ENCODE results near the gene PKMYT1. TPM values are rescaled to one million over a fixed set of nuclear protein-coding genes. Genes with fewer than 3 reads are reported as not detected.

The PKMYT1 gene
- polyA plus RNA-seq, 1 of the 3 experiments (the other 2 are of a cell fraction): 8.5 TPM

GRCh38 chr16:2991566-2992261 is 11.5 kb upstream of the PKMYT1 start (continued):
- TF ChIP-seq EZH2phosphoT487 (IDR thresholded peaks at IDR 0.05; ENCODE audit: borderline replicate concordance, low read depth) (no peak), CHD2 (IDR thresholded peaks at IDR 0.05; ENCODE audit: low read length, partially characterized antibody) (no peak), REST (IDR thresholded peaks at IDR 0.05; ENCODE audit: low read depth, low read length) (no peak), RAD21 (IDR thresholded peaks at IDR 0.05; ENCODE audit: low read length) (no peak), POLR2AphosphoS5 (IDR thresholded peaks at IDR 0.05; ENCODE audit: low read depth, low read length) (no peak), USF2 (IDR thresholded peaks at IDR 0.05; ENCODE audit: borderline replicate concordance, low read depth, low read length) (no peak), MAX (IDR thresholded peaks at IDR 0.05; ENCODE audit: low read depth) (no peak)

GRCh38 chr16:2990891-2991290 is 10.6 kb upstream of the PKMYT1 start:
- peaks cover 0 to 10% of the 10 kb centered on the region in 2 experiments; a peak in 1 of 4 replicates for H3K4me1 ChIP-seq (ENCODE audit: control insufficient read depth in 1 of 2, insufficient read depth in 2 of 2, low read depth in 1 of 2, low read length in 1 of 2)
- no peaks in the 10 kb centered on the region for H3K36me3 ChIP-seq (replicated peaks in 1 of 2; ENCODE audit: control insufficient read depth in 1 of 2, insufficient read depth in 2 of 2, low read length in 1 of 2)
- no peak for DNase-seq
- H2AFZ ChIP-seq (ENCODE audit: low read depth): no peak overlapping the region
- H3K9ac ChIP-seq: no peak overlapping the region
- H3K9me3 ChIP-seq: no peaks in the 10 kb centered on the region
- no peak overlapping the region for H3K4me3 ChIP-seq (ENCODE audit: low read depth in 2 of 2, low read length in 1 of 2)
- H4K20me1 ChIP-seq (ENCODE audit: insufficient read depth): no peaks in the 10 kb centered on the region
- H3K9me2 ChIP-seq: no peaks in the 10 kb centered on the region
- H3K79me2 ChIP-seq (ENCODE audit: insufficient read depth): no peaks in the 10 kb centered on the region
- H3F3A ChIP-seq (replicated peaks; ENCODE audit: insufficient read depth): no peaks in the 10 kb centered on the region
- no peak overlapping the region for H3K27ac ChIP-seq (ENCODE audit: low read depth in 2 of 2, low read length in 1 of 2)
- POLR2A ChIA-PET: no interaction called here
- WGBS (ENCODE audit: low lambda C conversion rate): 65% methylated on average over 7 of the region's 10 CpGs
- CTCF ChIA-PET: interaction anchor here (0.8 to 1.2 kb wide), 2 partner anchors 37 to 41 kb away, joined by 3 to 4 read pairs; no protein-coding TSS in a partner anchor
- H3K27me3 ChIP-seq (ENCODE audit: insufficient read depth): no peaks in the 10 kb centered on the region
- no peak overlapping the region for H3K4me2 ChIP-seq
- no peak for TF ChIP-seq CHD2 (IDR thresholded peaks at IDR 0.05; ENCODE audit: low read length, partially characterized antibody)
- no peak for TF ChIP-seq USF2 (IDR thresholded peaks at IDR 0.05; ENCODE audit: borderline replicate concordance, low read depth, low read length)
- TF ChIP-seq NRF1 (IDR thresholded peaks at IDR 0.05; ENCODE audit: low read depth, low read length): no peak
- TF ChIP-seq TCF12 (IDR thresholded peaks at IDR 0.05): no peak
- TF ChIP-seq GABPA (IDR thresholded peaks at IDR 0.05; ENCODE audit: low read depth): no peak
- TF ChIP-seq FOXM1 (IDR thresholded peaks at IDR 0.05; ENCODE audit: low read depth): no peak
- TF ChIP-seq ZBTB33 (IDR thresholded peaks at IDR 0.05; ENCODE audit: borderline replicate concordance, low read depth): no peak
- TF ChIP-seq CTCF (IDR thresholded peaks at IDR 0.05): no peak
- TF ChIP-seq MAX (IDR thresholded peaks at IDR 0.05; ENCODE audit: low read depth): no peak
- TF ChIP-seq TAF1 (IDR thresholded peaks at IDR 0.05; ENCODE audit: borderline replicate concordance, low read depth, low read length): no peak
- TF ChIP-seq USF1 (IDR thresholded peaks at IDR 0.05; ENCODE audit: borderline replicate concordance, low read depth): no peak
- no peak for TF ChIP-seq RAD21 (IDR thresholded peaks at IDR 0.05; ENCODE audit: low read length)
- no peak for TF ChIP-seq TEAD4 (IDR thresholded peaks at IDR 0.05; ENCODE audit: borderline replicate concordance, insufficient read depth)
- TF ChIP-seq JUND (IDR thresholded peaks at IDR 0.05): no peak
- no peak for TF ChIP-seq POLR2AphosphoS5 (IDR thresholded peaks at IDR 0.05; ENCODE audit: low read depth, low read length)
- TF ChIP-seq RXRA (IDR thresholded peaks at IDR 0.05; ENCODE audit: borderline replicate concordance, low read depth): no peak

All from SK-N-SH (cell line).